Posterior cingulate gyrus (tissue), 11 donors: ENCODE results near the gene EFCAB14.
"Not testable (repeated sequence)": the region's sequence is repeated elsewhere in the genome, so short reads cannot be mapped to it uniquely, and the experiment has no call there.

ENCODE experiments used
- DNase-seq, 10 donors: peaks; one replicate each; pipeline versions ENCODE4 v3.0.0 to v3.0.0-alpha.2; 2020 to 2021; ENCODE audit warnings: mixed read lengths in 3 of 10
- intact Hi-C: fragments of 100-400 bp; cut with DNase I; formaldehyde crosslinking; loops from one replicate; pipeline ENCODE4 v1.15.1; 2023

Gene EFCAB14, protein sequence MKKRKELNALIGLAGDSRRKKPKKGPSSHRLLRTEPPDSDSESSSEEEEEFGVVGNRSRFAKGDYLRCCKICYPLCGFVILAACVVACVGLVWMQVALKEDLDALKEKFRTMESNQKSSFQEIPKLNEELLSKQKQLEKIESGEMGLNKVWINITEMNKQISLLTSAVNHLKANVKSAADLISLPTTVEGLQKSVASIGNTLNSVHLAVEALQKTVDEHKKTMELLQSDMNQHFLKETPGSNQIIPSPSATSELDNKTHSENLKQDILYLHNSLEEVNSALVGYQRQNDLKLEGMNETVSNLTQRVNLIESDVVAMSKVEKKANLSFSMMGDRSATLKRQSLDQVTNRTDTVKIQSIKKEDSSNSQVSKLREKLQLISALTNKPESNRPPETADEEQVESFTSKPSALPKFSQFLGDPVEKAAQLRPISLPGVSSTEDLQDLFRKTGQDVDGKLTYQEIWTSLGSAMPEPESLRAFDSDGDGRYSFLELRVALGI

DNA sequence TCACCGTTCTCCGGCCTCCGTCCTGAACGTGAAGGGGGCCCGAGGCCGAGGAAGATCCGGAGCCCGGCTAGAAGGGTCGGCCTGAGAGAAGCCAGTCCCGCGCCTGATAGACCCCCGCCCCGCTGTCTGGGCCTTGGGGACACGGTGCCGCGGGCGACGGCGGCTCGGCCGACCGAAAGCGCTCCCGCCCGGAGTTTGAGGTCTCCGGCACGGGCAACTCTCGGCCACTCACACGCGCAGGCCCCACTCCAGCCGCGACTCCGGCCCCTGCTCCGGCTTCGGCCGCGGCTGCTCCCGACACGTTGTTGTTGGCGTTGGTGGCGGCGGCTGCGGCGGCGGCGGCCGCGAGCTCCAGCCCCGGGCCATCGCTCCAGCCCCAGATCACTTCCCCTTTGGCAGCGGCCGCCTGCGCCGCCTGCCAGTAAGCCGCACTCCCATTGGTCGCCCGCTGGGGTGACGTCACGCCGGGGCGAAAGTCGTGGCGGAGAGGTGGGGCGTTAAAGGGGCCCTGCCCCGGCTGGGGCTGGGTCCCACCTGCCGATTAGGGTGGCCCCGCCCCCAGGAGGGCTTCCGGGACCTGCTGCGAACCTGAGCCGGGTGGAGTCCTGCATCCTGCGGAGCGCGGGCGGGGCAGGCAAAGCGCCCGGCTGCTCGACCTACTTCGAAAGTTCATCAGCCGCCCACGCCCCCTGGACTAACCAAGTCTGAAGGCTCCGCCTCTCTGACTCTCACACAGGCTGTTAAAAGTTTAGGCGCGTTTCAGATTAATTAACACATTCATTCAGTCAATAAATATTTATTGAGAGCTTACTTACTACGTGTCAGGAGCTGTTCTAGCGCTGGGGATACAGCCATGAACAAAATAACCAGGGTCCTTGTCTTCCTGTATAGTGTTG, at the start of gene EFCAB14:
Gene EFCAB14, minus strand, starts transcription at position 388 of the 896 bp plus-strand sequence. CDS start 1,027 bp downstream, outside the sequence.
- DNase-seq: peak; percentile 92 to 99 (median 96)
- intact Hi-C loops: loop anchor here (2.0 kb wide), 1 partner anchor 50 kb away; the partner anchor contains the start of gene ATPAF1

DNA sequence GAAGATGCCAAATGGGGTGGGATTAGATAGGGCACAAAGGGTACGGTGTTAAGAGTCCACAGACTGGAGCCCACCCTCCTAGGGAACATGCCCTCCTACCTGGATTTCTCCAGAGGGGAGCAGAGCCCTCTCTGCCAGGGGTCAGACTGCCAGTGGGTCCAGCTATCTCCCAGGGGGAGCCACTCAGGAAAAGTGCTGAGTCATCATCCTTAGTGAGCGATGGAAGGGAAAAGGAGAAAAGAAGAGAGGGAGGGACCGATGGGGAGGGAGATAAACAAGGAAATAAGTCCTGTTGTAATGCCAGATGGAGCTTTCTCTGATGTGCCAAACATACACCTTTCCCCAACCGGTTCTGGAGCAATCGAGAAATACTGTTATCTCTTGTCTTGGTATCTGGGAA, 49.5 kb upstream of the EFCAB14 start:
- no peak for DNase-seq
- intact Hi-C loops: no loop called here

DNA sequence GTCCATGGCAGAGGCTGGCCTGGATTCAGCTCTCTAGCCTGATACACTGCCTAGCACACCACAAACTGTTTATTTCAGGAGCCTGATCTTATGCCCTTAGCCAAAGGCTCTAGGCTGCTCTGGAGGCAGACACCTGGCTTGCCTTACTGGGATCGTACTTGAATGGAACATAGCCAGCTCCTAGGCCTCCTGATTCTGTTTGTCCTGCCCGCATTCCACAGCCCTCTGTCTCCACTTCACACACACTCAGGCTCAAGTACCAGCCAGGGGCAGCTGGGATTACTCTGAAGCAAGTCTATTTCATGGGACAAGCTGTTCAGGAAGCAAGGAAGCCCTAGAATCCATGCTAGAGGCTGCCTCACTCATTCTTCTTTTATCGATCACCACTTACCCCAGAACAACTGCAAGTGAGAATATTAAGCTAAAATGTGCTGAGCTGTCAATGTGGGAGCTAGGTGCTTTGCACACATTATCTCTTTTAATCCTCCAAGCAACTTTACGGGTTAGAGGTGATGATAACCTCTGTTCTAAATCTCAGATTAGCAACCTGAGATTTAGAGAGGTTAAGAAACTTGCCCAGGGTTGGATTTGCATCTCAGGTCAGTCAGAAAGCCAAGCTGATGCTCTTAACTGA, 48.9 kb upstream of the EFCAB14 start:
- DNase-seq: no peak
- intact Hi-C loops: no loop called here

DNA sequence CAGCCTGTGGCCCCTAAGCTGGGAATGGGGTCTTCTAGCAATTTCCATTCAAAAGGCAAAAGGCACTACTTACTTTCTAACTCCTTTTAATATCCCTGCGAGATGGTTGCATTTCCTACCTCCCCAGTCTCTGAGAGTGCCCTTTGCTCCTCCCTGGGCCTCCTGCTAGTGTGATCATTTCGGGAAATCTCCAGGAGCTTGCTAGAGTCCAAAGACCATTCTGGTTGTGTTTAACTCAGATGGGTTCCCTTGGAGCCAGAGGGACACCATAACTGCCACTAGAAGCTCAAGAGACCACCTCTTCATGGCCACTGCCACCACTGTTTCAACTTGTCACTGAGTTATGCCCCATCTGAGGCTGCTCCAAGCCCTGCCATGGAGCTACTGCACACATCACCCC, 45.5 kb upstream of the EFCAB14 start:
- DNase-seq: no peak
- intact Hi-C loops: no loop called here

DNA sequence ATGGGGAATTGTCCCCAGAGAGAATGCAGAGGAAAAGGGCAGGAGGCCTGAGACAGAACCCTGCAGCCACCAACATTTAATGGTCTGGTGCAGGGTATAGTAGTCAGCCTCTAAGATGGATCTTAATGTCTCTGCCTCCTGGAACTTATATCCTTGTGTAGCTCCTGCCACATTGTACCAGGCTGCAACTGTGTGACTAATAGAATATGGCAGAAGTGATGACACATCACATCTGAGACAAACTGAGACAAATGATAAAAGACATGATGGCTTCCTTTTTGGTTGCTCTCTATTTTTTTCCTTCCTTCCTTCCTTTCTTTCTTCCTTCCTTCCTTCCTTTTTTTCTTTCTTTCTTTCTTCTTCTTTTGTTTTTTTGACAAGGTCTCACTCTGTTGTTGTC, 42.8 kb upstream of the EFCAB14 start:
- intact Hi-C loops: no loop called here
- DNase-seq: no peak

DNA sequence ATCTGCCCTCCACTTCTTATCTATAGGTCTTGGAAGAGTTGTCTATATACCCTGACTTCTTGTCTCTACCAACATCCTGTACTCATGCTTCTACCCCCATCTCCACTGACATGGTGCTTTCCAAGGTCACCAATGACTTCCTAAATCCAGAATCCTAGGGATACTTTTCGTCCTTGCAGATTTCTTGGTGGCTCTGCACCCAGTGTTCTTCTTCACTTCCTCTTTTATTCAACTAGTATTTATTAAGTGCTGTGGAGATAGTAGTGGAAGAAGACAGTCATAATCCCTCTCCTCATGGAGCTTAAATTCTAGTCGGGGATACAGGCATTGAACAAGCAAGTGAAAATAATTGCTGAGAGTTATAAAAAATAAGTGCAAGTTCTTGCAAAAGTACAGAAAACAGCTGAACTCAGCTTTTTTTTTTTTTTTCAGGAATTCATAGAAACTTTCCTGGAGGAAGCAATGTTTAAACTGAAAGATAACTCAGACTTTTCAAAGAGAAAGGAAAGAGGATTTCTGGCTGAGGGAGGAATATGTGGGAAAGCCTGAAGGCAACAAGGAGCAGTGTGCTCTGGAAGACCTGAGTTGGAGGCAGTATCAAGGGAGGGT, 41.7 kb upstream of the EFCAB14 start:
- intact Hi-C loops: no loop called here
- DNase-seq: no peak

DNA sequence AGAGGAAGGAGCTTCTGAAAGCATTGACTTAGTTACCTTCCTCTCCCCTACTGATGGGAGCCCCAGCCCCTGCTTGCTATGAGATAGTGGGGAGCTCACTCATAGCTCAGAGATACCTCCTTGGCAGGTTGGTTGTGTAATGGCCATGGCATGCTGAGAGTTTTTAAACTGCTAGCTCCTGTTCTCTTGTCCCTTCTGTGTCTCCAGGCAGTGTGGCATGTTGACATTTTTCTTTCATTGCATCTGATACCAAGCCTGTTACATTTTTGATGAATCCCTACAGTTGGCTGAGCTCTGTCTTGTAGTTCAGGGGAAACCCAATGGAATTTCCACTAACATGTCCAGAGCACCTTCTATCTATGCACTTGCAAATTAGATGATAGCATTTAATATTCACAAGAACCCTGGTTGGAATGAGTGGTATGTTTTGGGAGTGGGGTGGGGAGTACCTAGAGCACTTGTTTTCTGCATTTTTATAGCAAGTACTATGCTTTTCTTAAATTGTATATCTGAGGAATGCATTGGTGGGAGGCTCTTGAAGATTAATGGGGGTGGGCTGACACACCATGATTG, 39.1 kb upstream of the EFCAB14 start:
- no peak for DNase-seq
- intact Hi-C loops: no loop called here

DNA sequence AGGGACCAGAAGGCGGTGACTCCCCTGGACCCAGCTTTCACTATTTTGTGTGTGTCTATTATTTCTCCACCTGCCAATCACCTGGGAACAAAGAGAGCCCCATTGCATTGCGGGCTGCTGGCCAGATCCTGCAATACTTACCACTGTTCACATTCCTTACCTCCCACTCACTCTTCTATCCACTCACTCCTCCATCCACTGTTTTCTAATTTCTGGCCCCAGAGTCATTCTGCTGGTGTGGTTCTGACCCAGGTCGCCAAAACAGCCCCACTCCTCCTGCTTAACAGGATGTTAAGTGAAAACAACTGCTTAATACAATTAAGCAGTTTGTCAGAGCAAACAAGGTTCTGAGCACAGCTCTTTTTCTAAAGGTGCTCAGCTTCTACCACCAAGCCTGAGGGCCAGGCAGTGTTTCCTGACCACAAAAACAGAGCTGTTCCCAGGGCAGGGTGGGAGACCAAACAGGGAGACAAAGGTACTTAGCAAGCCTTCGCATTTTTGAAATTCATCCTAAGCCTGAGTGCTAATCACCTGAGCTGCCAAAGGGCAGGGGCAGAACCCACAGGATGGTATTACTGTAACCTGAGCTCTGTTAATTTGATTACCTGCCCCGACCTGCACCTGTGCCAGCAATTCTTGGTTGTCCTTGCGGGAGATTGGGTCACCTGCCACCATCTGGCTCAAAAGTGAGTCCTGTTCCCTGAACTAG, 38.5 kb upstream of the EFCAB14 start:
- DNase-seq: no peak
- intact Hi-C loops: no loop called here

DNA sequence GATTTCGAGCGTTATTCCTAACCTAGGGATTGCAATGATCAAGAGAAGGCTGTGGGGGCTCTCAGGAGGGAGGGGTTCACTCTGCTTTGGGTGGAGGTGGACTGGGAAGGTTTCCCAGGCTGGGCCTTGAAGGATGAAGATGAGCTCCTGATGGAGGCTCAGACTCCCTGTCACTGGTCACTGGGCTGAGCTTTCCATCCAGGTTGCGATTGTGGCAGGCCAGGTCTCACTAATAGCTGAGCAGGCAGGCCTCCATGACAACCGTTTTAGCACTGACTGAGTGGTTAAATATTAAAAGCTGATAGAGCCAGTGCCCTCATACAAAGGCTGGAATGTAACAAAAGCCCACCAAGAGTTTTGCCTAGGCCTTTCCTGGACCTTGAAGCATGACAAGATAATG, 36.2 kb upstream of the EFCAB14 start:
- intact Hi-C loops: no loop called here
- DNase-seq: no peak

DNA sequence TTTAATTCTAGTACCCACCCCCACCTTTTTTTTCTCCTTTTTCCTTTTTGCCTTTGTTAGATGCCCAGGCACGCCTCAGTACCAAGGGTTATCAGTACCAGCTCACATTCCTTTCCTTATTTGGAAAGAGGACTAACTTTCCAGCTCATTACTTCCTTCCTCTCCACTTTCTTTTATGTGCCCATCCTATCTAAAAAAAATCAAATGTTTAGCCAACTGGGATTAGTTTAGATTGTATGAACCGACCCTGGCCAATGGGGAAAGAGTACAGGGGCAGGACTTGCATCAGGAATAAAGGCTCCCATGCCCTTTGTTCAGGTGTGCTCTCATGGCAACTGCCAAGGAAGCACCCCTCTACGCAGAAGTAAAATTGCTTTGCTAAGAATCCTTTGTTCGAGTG, 35.8 kb upstream of the EFCAB14 start:
- intact Hi-C loops, DNase-seq: not testable (repeated sequence)

DNA sequence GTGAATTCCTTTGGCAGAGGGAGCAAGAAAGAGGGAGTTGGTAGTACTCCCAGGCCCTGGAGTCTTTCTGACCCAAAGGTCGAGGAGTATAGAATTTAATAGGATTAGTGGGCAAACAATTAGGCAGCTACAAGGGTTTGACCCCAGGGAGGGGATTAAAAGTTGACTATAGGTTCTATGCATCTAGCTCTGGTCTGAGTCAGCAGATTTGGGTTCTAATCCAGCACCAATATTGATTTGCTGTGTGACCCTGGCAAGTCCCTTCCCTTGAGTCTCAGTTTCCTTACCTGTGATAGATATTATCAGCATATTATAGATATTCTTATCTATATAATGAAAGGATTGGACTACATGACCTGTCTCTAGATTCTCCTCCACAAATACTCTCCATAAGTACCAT, 35.1 kb upstream of the EFCAB14 start:
- no peak for DNase-seq
- intact Hi-C loops: no loop called here

DNA sequence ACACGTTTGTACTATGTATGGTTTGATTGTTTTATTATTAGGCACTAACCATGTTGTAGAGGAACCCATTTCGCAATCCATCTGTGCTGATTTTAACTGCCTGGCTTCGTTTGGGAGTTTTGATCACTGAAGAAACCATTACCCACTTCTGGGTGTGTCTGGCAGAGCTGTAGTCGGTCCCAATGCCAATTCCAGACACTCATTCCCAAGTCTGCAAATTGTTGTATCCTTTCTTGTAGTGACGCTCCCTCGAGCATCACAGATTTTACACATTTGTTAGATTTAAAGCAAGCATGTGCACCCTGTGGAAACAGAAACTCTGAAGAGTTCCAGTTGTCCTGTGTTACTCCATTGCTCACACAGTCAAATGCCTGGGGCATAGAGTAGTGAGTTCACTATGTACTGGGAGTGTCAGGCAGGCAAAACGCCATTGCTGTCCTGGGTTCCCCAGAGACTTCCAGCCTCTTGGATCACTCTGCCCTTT, 31.0 kb upstream of the EFCAB14 start:
- DNase-seq: no peak
- intact Hi-C loops: loop anchor here (10.0 kb wide), 1 partner anchor 425 kb away; no protein-coding TSS in a partner anchor

DNA sequence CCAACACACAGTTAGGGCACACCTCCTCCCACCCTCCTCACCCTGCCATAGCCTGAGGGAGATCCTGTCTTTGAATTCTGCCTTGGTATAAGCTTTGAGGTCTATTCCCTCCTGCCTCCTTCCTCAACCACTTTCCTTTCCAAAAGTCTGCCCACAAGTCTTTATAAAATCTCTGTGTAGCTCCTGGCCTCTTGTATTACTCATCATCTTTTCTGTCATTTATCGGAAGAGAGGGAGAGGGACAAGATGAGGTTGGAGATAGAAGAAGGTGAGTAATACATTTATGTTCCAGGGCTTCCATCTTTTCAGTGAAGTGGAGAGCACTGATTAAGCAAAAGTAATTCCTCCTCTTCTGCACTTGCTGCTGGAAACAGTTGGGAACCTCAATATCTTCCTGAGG, 30.5 kb upstream of the EFCAB14 start:
- DNase-seq: no peak
- intact Hi-C loops: loop anchor here (10.0 kb wide), 1 partner anchor 425 kb away; no protein-coding TSS in a partner anchor

DNA sequence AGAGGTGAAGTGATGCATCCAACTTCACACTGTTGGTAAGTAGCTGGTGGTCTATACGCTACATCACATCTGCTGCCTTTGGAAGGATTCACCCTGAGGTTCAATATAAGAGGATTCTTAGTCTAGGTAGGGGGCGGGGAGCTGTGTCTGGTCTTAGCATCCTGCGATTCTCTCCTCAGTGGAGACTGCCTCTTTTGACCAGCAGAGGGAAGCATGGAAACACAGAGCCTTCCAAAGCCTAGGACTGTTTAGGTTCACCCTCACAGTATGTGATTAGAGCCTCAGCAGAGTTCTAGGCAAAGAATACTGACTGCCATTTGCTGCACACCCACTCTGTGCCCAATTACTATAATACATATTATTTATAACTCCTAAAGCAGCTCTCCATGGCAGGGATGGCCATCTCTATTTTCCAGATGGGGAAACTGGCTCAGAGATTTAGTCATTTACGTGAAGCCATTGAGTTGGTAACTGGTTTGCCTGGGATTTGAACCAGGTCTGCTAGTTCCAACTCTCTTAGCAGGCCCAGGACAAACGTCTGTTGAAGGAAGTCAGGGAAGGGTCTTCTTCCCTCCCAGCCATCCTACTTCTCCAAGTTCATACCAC, 28.9 kb upstream of the EFCAB14 start:
- intact Hi-C loops: loop anchor here (10.0 kb wide), 1 partner anchor 427 kb away; no protein-coding TSS in a partner anchor
- DNase-seq: peak in 5 of 10 donors; percentile 11 to 82 (median 20)

DNA sequence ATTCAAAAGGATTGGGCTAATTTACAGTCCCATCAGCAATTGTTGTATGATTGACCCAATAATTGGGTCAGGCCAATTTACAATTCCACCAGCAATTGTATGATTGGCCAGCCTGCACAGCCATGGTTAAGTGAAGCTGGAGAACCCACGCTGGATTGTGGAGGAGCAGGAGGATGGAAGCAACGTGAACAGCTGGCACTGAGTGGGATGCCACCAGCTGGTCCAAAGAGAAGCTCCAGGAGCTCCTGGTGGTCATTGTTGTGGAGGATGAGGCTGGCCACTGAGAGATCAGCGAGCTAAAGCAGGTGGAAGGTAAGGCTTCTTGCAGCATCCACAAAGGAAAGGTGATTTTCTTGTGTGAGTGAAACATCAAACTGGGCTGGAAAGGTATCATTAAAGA, 23.2 kb upstream of the EFCAB14 start:
- intact Hi-C loops: loop anchor here (10.0 kb wide), 1 partner anchor 433 kb away; no protein-coding TSS in a partner anchor
- peak in 2 of 10 donors; percentile 8 to 77 for DNase-seq

DNA sequence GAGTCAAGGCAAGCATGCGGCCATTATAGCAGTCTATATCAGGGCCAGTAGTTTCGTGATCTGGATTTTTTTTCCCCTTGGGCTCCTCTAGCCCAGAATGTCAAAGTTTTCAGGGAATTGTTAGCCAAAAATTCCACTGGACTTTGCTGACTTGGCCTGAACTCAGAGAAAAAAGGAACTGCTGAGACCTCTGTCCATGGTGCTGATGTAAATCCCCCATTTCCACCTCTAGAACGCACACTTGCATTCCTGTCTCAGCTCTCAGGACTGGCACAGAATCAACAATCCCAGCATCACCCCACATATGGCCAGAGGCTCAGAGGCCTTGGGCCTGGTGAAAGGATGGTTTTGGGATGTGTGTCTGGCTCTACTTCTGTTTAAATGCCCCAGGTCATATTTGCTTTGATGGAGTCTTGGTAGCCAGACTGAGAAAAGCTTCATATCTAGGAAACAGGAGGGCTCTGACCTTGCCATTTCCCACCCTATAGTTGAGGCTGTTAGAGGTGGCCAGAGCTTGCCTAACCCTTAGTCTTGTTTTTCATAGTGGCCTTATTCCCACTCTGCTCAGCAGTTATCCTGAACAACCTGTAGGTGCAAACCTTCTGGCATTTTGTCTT, 16.9 kb upstream of the EFCAB14 start:
- no peak for DNase-seq
- intact Hi-C loops: no loop called here

DNA sequence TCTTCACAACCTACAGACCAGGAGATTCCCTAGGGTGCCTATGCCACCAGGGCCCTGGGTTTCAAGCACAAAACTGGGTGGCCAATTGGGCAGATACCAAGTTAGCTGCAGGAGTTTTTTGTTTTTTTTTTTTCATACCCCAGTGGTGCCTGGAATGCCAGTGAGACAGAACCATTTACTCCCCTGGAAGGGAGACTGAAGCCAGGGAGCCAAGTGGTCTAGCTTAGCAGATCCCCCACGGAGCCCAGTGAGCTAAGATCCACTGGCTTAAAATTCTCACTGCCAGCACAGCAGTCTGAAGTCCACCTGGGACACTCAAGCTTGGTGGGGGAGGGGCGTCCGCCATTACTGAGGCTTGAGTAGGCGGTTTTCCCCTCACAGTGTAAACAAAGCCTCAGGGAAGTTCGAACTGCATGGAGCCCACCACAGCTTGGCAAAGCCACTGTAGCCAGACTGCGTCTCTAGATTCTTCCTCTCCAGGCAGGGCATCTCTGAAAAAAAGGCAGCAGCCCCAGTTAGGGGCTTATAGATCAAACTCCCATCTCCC, 9.5 kb upstream of the EFCAB14 start:
- intact Hi-C loops: loop anchor here (5.0 to 10.0 kb wide), 3 partner anchors 196 to 324 kb away; no protein-coding TSS in a partner anchor
- not testable (repeated sequence) for DNase-seq

DNA sequence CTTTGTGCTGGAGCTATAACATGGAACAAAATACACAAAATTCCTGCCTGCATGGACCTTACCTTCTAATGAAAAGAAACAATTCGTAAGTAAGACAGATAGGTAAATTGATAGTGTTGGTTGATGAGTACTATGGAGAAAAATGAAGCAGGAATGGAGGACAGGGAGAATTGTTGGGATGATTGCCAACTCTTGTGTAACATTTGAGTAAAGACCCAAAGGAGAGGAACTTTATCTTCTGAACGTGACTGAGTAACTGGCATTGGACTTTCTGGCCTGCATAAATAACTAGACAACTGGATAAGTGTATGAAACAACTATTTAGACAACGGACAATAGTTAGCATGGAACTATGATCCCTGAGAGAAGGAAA, 6.8 kb upstream of the EFCAB14 start:
- no peak for DNase-seq
- intact Hi-C loops: loop anchor here (5.0 to 10.0 kb wide), 3 partner anchors 193 to 321 kb away; no protein-coding TSS in a partner anchor
